Sigmoid colon (tissue), 4 donors: ENCODE data around the gene EIF1.

Experiments used
- EP300 ChIP-seq, 4 donors: sonication (generic); formaldehyde crosslinking; IDR thresholded peaks; one replicate each; pipeline ENCODE4 v1.6.1; 2017; ENCODE audit warnings: antibody characterized with exemption in 4 of 4
- POLR2A ChIP-seq, 2 donors: fragments of 450-650 bp; IDR thresholded peaks; one replicate each; pipeline ENCODE4 v1.6.1; 2016; ENCODE audit warnings: antibody characterized with exemption in 2 of 2, mild to moderate bottlenecking in 2 of 2, moderate library complexity in 2 of 2
- POLR2AphosphoS5 ChIP-seq, 4 donors: sonication (generic); formaldehyde crosslinking; IDR thresholded peaks; one replicate each; pipeline ENCODE4 v1.6.1; 2017; ENCODE audit warnings: antibody characterized with exemption in 4 of 4
- TF ChIP-seq, protein P1 (sequence below), 4 experiments: fragments of 450-650 bp in 3 of 4; fragments of 200-600 bp in 1 of 4; IDR thresholded peaks; one replicate each; pipeline ENCODE4 v1.5.1; 2016 to 2019; ENCODE audit warnings: antibody characterized with exemption in 4 of 4, mild to moderate bottlenecking in 3 of 4, moderate library complexity in 2 of 4

DNA sequence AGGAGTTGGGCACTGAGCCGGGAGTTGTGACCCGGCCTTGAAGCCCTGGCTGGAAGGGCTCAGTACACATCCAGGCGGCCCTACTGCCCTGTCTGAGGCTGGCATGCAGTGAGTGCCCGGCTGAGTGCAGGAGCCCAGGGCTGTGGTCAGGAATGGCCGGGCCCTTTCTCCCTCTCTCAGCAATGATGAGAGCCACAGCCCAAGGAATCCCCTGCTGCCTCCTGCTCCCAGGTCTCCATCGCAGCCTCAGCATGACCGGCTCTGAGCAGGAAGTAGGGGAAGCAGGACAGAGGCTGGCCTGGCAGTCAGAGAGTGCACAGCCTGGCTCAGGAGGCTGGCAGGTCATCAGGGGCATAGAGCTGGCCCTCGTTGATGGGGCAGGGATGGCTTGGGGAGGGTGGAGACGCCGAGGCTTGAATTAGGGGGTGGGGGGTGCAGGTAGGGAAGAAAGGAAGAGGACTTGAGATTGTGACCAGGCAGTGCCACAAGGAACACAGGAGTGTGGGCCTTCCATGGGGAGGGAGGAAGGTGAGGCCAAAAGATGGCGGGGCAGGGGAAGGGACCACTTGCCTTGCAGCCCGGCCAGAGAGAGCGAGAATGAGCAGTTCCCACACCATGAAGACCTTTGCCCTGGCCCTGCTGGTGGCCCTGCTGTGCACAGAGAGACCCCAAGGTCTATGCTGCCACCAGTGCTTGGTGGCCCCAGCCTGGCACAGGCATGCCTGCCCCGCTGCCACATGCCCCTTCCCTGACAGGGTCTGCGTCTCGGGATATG, 32.2 kb upstream of the EIF1 start:
- TF ChIP-seq POLR2A (IDR thresholded peaks at IDR 0.05), result no peak
- TF ChIP-seq, protein P1, sequence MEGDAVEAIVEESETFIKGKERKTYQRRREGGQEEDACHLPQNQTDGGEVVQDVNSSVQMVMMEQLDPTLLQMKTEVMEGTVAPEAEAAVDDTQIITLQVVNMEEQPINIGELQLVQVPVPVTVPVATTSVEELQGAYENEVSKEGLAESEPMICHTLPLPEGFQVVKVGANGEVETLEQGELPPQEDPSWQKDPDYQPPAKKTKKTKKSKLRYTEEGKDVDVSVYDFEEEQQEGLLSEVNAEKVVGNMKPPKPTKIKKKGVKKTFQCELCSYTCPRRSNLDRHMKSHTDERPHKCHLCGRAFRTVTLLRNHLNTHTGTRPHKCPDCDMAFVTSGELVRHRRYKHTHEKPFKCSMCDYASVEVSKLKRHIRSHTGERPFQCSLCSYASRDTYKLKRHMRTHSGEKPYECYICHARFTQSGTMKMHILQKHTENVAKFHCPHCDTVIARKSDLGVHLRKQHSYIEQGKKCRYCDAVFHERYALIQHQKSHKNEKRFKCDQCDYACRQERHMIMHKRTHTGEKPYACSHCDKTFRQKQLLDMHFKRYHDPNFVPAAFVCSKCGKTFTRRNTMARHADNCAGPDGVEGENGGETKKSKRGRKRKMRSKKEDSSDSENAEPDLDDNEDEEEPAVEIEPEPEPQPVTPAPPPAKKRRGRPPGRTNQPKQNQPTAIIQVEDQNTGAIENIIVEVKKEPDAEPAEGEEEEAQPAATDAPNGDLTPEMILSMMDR (IDR thresholded peaks at IDR 0.05), result no peak
- TF ChIP-seq EP300 (IDR thresholded peaks at IDR 0.05), result no peak
- TF ChIP-seq POLR2AphosphoS5 (IDR thresholded peaks at IDR 0.05), result no peak
